Psoas muscle (tissue), 8 donors: ENCODE data around the gene BICDL2. TPM values are rescaled to one million over a fixed set of nuclear protein-coding genes. Genes with fewer than 3 reads are reported as not detected.
"Not testable (repeated sequence)": the region's sequence is repeated elsewhere in the genome, so short reads cannot be mapped to it uniquely, and the experiment has no call there.

Source experiments
- ATAC-seq, 4 donors: fragments of 200-7000 bp; cut with Tn5 transposase; one replicate each; pipeline ENCODE4 v1.9.1; 2020; ENCODE audit warnings: moderate library complexity in 3 of 4, mild to moderate bottlenecking in 2 of 4
- DNase-seq, 2 donors: peaks; one replicate each; pipeline ENCODE4 v3.0.0-alpha.2; 2020
- H3K27ac ChIP-seq: fragments of 200-600 bp; one replicate; pipeline ENCODE4 v1.8.0; 2022
- H3K27me3 ChIP-seq, 3 donors: fragments of 200-600 bp in 1 of 3; one replicate each; pipeline versions ENCODE4 v1.6.1 to v1.8.0; 2013 to 2022; ENCODE audit warnings: low read length in 2 of 3, mild to moderate bottlenecking in 2 of 3, moderate library complexity in 1 of 3; ENCODE audit not compliant: insufficient read depth in 3 of 3
- H3K36me3 ChIP-seq, 2 donors: fragments of 200-600 bp in 1 of 2; one replicate each; pipeline versions ENCODE4 v1.6.1 to v1.8.0; 2013 to 2022; ENCODE audit warnings: low read depth in 1 of 2, mild to moderate bottlenecking in 1 of 2, moderate library complexity in 1 of 2; ENCODE audit not compliant: insufficient read depth in 1 of 2
- H3K4me1 ChIP-seq: fragments of 200-600 bp; one replicate; pipeline ENCODE4 v1.8.0; 2022
- H3K4me3 ChIP-seq: fragments of 200-600 bp; one replicate; pipeline ENCODE4 v1.8.0; 2022; ENCODE audit warnings: mild to moderate bottlenecking
- H3K9me3 ChIP-seq: fragments of 200-600 bp; one replicate; pipeline ENCODE4 v1.8.0; 2022
- WGBS, 3 donors: extraction: QIAGEN DNeasy Blood & Tissue Kit; methylation state at CpG; one replicate each; pipeline versions ENCODE4 v1.1.6 to v1.1.7; 2013; 5-methylcytosine and 5-hydroxymethylcytosine counted together
- intact Hi-C, 2 donors: fragments of 100-400 bp; cut with DNase I; formaldehyde crosslinking; loops; one replicate each; pipeline versions ENCODE4 v1.11.0 to v1.14.2; 2022
- polyA plus RNA-seq, 3 donors: library from polyadenylated mRNA; stranded (reverse); fragments of 200-250 nt; gene quantifications; one replicate each; pipeline ENCODE4 v1.2.3, GENCODE V29; 2013
- total RNA-seq, 4 donors: library from RNA; stranded (reverse); fragmentation: NEBNext Ultra II Directional in 2 of 4; extraction: Animal tissue kit (Norgen Biotek cat#: 25700) in 2 of 4; gene quantifications; one replicate each; pipeline versions ENCODE4 v1.2.1 to v1.2.4, GENCODE V29; 2021 to 2023
- TF ChIP-seq, protein P1 (sequence below): fragments of 200-600 bp; IDR thresholded peaks from one replicate; pipeline ENCODE4 v1.8.0; 2022; ENCODE audit warnings: antibody characterized with exemption
- donor health status: healthy with polysubstance abuse.
- donor health status: DM: no; HTN: no; CAD: no; lungs with moderate emphysema.
- donor health status: Bipolar disorder and iron deficiency.
- donor health status: healthy.
- donor health status: DM: yes; HTN: yes; CAD: no.
- donor health status: DM: no; HTN: no; CAD: no.
- donor health status: DM: no; HTN: no; CAD: no.
- donor health status: DM: yes; HTN: yes; CAD: no.

The BICDL2 gene
- total and polyA plus RNA-seq, 7 donors, result 0.01 to 0.18 TPM; not detected in 5

DNA sequence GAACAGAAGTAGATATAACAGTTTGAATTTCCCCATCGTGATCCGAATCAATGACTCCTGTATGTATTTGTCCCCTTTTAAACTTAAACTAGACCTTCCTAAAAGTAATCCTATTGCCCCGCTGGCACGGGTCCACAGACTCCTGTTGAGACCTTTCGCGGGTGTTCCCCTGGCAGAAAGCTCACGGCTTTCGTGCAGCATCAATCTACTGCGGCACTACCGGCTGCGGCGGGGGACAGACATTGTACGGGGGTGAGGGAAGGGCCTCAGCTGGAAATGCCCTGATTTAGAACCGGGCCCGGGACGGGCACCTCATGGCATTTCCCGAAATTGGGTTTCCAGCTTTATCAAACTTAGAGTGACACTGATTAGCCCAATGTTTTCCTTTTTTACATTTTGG, 43.3 kb upstream of the BICDL2 start:
- intact Hi-C loops, result no loop called here
- ATAC-seq (no peak), DNase-seq (peak in 1 of 2 donors; percentile 31)
- no peaks in the 10 kb centered on the region for H3K27me3 ChIP-seq
- no peaks in the 10 kb centered on the region for H3K36me3 ChIP-seq
- 82 to 88% (median 85%) methylated on average over 17 of the region's 17 CpGs for WGBS, 3 donors
- TF ChIP-seq, protein P1, sequence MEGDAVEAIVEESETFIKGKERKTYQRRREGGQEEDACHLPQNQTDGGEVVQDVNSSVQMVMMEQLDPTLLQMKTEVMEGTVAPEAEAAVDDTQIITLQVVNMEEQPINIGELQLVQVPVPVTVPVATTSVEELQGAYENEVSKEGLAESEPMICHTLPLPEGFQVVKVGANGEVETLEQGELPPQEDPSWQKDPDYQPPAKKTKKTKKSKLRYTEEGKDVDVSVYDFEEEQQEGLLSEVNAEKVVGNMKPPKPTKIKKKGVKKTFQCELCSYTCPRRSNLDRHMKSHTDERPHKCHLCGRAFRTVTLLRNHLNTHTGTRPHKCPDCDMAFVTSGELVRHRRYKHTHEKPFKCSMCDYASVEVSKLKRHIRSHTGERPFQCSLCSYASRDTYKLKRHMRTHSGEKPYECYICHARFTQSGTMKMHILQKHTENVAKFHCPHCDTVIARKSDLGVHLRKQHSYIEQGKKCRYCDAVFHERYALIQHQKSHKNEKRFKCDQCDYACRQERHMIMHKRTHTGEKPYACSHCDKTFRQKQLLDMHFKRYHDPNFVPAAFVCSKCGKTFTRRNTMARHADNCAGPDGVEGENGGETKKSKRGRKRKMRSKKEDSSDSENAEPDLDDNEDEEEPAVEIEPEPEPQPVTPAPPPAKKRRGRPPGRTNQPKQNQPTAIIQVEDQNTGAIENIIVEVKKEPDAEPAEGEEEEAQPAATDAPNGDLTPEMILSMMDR, result no peak
- H3K9me3 ChIP-seq, result no peaks in the 10 kb centered on the region
- H3K4me3 ChIP-seq, result no peak overlapping the region
- no peak overlapping the region for H3K27ac ChIP-seq
- H3K4me1 ChIP-seq, result no peaks in the 10 kb centered on the region

DNA sequence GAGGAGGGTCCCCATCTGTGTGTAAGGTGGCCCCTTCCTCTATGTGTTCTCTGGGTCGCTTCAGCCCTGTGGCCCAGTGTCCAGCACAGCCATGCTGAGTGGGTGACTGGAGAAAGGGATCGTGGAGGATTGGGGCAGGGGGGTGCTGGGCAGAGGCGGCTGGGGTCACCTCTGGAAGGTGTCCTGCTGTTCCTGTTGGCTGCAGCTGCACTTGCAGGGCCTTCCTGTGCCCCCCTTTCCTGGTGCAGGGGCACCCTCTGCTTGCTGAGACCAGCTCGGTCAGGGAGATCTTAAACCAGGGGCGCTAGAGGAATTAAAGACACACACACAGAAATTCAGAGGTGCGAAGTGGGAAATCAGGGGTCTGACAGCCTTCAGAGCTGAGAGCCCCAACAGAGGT, 39.8 kb upstream of the BICDL2 start:
- Histone ChIP-seq H3K27me3 (no peaks in the 10 kb centered on the region), H3K9me3 (no peaks in the 10 kb centered on the region), H3K36me3 (no peaks in the 10 kb centered on the region), H3K4me1 (no peaks in the 10 kb centered on the region), H3K4me3 (no peak overlapping the region), H3K27ac (no peak overlapping the region)
- 60 to 71% (median 69%) methylated on average over 6 of the region's 6 CpGs for WGBS, 3 donors
- DNase-seq (peak in 1 of 2 donors; percentile 48), ATAC-seq (no peak)
- TF ChIP-seq, protein P1, result no peak
- intact Hi-C loops, result no loop called here

DNA sequence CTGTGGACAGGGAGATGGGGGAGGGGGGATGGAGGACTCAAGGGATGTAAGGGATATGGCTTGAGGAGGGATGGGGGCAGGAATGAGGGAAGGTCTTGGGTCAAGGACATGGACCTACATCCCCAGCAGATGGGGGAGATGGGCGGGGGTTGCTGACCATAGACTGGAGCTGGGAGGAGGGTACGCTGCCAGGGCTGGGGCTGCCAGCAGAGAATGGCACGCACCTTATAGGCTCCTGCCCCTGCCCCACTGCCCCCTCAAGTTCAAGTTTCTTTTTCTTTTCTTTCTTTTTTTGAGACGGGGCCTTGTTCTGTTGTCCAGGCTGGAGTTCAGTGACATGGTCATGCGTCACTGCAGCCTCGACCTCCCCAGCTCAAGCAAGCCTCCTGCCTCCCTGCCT, 39.2 kb upstream of the BICDL2 start:
- WGBS, 3 donors, result 86 to 100% (median 89%) methylated on average over 4 to 6 of the region's 6 CpGs
- H3K9me3 ChIP-seq, intact Hi-C loops, H3K4me1 ChIP-seq, H3K27me3 ChIP-seq, H3K36me3 ChIP-seq, H3K27ac ChIP-seq, ATAC-seq, H3K4me3 ChIP-seq: not testable (repeated sequence)
- DNase-seq, result peak in 1 of 2 donors; percentile 32

DNA sequence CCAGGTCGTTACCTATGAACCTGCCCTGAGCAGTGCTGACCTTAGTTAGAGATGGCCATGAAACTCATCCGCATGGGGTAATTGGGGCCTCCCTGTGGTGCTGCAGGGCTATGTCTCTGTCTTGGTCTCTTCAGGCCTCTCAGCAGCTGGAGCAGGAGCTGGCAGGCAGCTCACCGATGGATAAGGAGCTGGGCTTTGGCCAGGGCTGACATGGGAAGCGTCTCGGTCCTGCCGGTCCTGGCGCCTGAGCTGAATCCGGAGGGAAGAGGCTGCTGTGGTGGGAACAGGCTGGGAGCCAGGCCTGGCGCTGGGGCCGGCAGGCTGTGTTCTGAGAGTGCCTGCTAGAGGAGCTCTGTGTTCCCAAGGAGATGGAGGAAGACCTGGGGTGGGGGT, 38.8 kb upstream of the BICDL2 start:
- 36 to 42% (median 40%) methylated on average over 10 of the region's 10 CpGs for WGBS, 3 donors
- no peaks in the 10 kb centered on the region for H3K27me3 ChIP-seq
- intact Hi-C loops, result no loop called here
- H3K4me1 ChIP-seq, result no peaks in the 10 kb centered on the region
- DNase-seq (no peak), ATAC-seq (no peak)
- no peak overlapping the region for H3K27ac ChIP-seq
- H3K36me3 ChIP-seq, result no peaks in the 10 kb centered on the region
- no peaks in the 10 kb centered on the region for H3K9me3 ChIP-seq
- H3K4me3 ChIP-seq, result no peak overlapping the region
- TF ChIP-seq, protein P1, result no peak

DNA sequence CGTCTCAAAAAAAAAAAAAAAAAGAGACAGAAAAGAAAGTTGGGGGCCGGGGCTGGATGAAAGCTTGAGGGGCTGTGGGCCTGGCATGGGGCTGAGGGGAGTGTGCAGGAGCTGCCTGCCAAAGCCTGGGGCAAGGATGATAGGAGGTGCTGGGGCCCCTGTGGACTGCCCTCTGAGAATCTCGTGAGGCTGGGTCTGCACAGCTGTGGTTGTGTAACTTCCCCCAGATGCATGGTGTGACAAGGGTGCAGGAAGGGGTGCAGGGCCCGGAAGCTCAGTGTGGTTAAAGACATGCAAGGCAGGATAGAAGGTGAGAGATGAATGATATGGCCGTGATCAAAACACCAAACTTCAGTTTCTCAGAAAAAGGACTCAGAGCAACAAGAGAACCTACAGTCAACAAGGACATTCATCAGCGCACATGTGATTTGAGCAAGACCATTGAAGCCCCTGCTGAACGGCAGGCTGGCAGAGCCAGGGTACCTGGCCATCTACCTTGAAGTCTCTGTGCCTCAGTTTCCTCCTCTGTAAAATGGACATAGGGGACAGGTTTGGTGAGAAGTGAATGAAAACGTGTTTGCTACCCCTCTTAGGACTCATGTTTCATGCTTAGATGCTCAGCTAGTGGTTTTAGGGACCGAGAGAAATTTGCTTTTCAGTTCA, 38.2 kb upstream of the BICDL2 start:
- H3K4me3 ChIP-seq, result no peak overlapping the region
- TF ChIP-seq, protein P1, result no peak
- H3K4me1 ChIP-seq, result no peaks in the 10 kb centered on the region
- H3K36me3 ChIP-seq, result no peaks in the 10 kb centered on the region
- intact Hi-C loops, result no loop called here
- no peak overlapping the region for H3K27ac ChIP-seq
- peak in 2 of 4 donors; percentile 32 to 48 for ATAC-seq
- peak in 1 of 2 donors; percentile 55 for DNase-seq
- H3K9me3 ChIP-seq, result no peaks in the 10 kb centered on the region
- 62 to 71% (median 71%) methylated on average over 8 to 9 of the region's 9 CpGs for WGBS, 3 donors
- no peaks in the 10 kb centered on the region for H3K27me3 ChIP-seq
